ENCODE measurements around the gene OR2A12. TPM values are rescaled to one million over a fixed set of nuclear protein-coding genes. Genes with fewer than 3 reads are reported as not detected.

Gene OR2A12
- total RNA-seq, 2 experiments from 2014 or later = not detected

GRCh38 chr7:144130730-144131129, 44.7 kb downstream of the OR2A12 start:
- no peak for TF ChIP-seq CTCF (IDR thresholded peaks at IDR 0.05)
- H3K9me3 Mint-ChIP-seq = no peaks in the 10 kb centered on the region
- H3K27ac Mint-ChIP-seq = no peak overlapping the region
- ChIA-PET POLR2A (no interaction called here), CTCF (no interaction called here)
- H3K4me3 Mint-ChIP-seq = no peak overlapping the region
- H3K36me3 Mint-ChIP-seq (ENCODE audit: low read depth) = no peaks in the 10 kb centered on the region
- H3K4me1 Mint-ChIP-seq (ENCODE audit: low read depth) = peaks cover 4% of the 10 kb centered on the region
- H3K27me3 Mint-ChIP-seq = no peaks in the 10 kb centered on the region
- ATAC-seq (no peak), DNase-seq (no peak)
- intact Hi-C loops (cut with micrococcal nuclease) = no loop called here

GRCh38 chr7:144132262-144132661, 46.2 kb downstream of the OR2A12 start:
- intact Hi-C loops (cut with micrococcal nuclease) = no loop called here
- no peak overlapping the region for H3K27ac Mint-ChIP-seq
- no peak overlapping the region for H3K4me3 Mint-ChIP-seq
- POLR2A ChIA-PET = no interaction called here
- no peak for ATAC-seq
- H3K27me3 Mint-ChIP-seq = no peaks in the 10 kb centered on the region
- H3K36me3 Mint-ChIP-seq (ENCODE audit: low read depth) = no peaks in the 10 kb centered on the region
- CTCF ChIA-PET = no interaction called here
- H3K9me3 Mint-ChIP-seq = no peaks in the 10 kb centered on the region
- TF ChIP-seq CTCF (IDR thresholded peaks at IDR 0.05) = no peak
- no peaks in the 10 kb centered on the region for H3K4me1 Mint-ChIP-seq (ENCODE audit: low read depth)
- no peak for DNase-seq

GRCh38 chr7:144133307-144133706, 47.2 kb downstream of the OR2A12 start:
- ATAC-seq (no peak), DNase-seq (no peak)
- Mint-ChIP-seq H3K4me1 (ENCODE audit: low read depth) (no peaks in the 10 kb centered on the region), H3K27me3 (no peaks in the 10 kb centered on the region), H3K27ac (no peak overlapping the region), H3K4me3 (no peak overlapping the region), H3K36me3 (ENCODE audit: low read depth) (no peaks in the 10 kb centered on the region), H3K9me3 (no peaks in the 10 kb centered on the region)
- intact Hi-C loops (cut with micrococcal nuclease) = no loop called here
- TF ChIP-seq CTCF (IDR thresholded peaks at IDR 0.05) = no peak
- CTCF ChIA-PET = interaction anchor here (1.7 kb wide), 1 partner anchor 70 kb away, joined by 3 read pairs; no protein-coding TSS in a partner anchor
- POLR2A ChIA-PET = no interaction called here

- ChIA-PET POLR2A (no interaction called here), CTCF (interaction anchor here (1.7 kb wide), 1 partner anchor 71 kb away, joined by 3 read pairs; no protein-coding TSS in a partner anchor)
- Mint-ChIP-seq H3K36me3 (ENCODE audit: low read depth) (no peaks in the 10 kb centered on the region), H3K9me3 (no peaks in the 10 kb centered on the region), H3K4me3 (no peak overlapping the region), H3K27ac (no peak overlapping the region), H3K27me3 (no peaks in the 10 kb centered on the region), H3K4me1 (ENCODE audit: low read depth) (no peaks in the 10 kb centered on the region)
- no peak for ATAC-seq
- intact Hi-C loops (cut with micrococcal nuclease) = no loop called here
- no peak for DNase-seq
- TF ChIP-seq CTCF (IDR thresholded peaks at IDR 0.05) = no peak
Observed at GRCh38 chr7:144134116-144134515, 48.0 kb downstream of the OR2A12 start.

GRCh38 chr7:144137501-144137900, 51.4 kb downstream of the OR2A12 start:
- ChIA-PET POLR2A (no interaction called here), CTCF (interaction anchor here (3.1 kb wide), 1 partner anchor 9 kb away, joined by 22 read pairs; no protein-coding TSS in a partner anchor)
- Mint-ChIP-seq H3K27ac (no peak overlapping the region), H3K4me1 (ENCODE audit: low read depth) (no peaks in the 10 kb centered on the region), H3K4me3 (no peak overlapping the region), H3K27me3 (peaks cover 1% of the 10 kb centered on the region), H3K9me3 (no peaks in the 10 kb centered on the region), H3K36me3 (ENCODE audit: low read depth) (no peaks in the 10 kb centered on the region)
- no peak for TF ChIP-seq CTCF (IDR thresholded peaks at IDR 0.05)
- DNase-seq (no peak), ATAC-seq (no peak)
- intact Hi-C loops (cut with micrococcal nuclease) = no loop called here
